HG03196 (cell line): ENCODE measurements around the gene ADPRM.
"Not testable (repeated sequence)": the region's sequence is repeated elsewhere in the genome, so short reads cannot be mapped to it uniquely, and the experiment has no call there.

Experiments
- ATAC-seq: cut with Tn5 transposase; IDR thresholded peaks from one replicate; pipeline ENCODE4 v1.9.1; 2021; ENCODE audit not compliant: unreplicated experiment

The ADPRM gene

GRCh38 chr17:10699856-10700255, 2.5 kb downstream of the ADPRM start:
- ATAC-seq, result no peak

DNA sequence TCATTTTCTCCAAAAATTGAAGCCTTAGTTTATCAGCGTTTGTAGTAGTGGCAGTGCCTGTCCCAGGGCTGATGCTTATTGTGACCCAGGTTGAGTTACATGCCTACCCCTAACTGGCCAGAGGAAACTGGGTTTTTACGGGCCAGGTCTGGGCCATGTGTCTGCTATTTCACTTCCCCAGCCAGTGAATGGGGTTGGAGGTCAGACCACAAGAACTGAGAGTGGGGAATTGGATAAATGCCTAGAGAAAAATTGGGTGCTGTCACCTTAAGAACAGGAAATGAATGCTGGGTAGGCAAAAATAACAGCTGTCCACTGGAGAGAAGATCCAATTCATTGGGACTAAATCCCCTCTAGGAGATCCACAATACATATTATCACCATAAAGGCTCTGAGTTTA, 5.2 kb downstream of the ADPRM start:
- ATAC-seq, result no peak

DNA sequence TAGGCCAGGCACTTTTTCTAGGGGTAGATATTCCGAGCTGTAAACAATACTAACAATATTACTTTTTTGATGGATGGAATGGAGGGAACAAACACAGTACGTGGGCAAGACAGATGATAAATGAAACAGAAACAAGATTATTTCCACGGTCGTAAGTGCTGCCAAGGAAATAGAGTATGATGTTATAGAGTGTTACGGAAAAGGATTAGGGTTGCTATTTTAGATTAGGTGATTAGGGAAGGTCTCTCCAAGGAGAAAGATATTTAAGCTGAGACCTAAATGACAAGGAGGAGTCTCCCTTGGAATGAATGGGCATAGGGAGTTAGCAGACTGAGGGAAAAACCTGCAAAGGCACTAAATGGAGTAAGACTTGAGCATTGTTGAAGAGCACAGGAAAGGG, 8.3 kb downstream of the ADPRM start:
- ATAC-seq, result no peak

- no peak for ATAC-seq
Observed at GRCh38 chr17:10713318-10713717, 15.9 kb downstream of the ADPRM start.

DNA sequence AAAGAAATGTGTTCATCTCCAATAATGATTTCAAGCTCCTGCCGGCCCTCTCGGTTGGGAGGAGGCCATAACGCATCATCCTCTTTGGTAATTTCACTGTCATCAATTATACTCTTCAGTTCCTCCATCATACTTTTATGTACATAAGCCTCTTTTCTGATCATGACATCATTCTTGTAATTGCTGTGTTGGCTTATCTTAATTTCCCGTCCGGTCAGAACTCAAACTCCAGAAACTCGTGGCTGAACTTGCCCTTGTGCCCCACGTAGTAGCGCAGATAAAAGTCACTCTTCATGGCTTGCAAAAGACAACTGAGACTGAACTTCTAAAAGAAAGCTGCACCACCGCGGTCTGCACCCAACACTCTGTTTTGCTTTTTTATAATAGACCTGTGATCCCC, 18.8 kb downstream of the ADPRM start:
- no peak for ATAC-seq

- ATAC-seq, result no peak
Observed at GRCh38 chr17:10718547-10718946, 21.2 kb downstream of the ADPRM start.

DNA sequence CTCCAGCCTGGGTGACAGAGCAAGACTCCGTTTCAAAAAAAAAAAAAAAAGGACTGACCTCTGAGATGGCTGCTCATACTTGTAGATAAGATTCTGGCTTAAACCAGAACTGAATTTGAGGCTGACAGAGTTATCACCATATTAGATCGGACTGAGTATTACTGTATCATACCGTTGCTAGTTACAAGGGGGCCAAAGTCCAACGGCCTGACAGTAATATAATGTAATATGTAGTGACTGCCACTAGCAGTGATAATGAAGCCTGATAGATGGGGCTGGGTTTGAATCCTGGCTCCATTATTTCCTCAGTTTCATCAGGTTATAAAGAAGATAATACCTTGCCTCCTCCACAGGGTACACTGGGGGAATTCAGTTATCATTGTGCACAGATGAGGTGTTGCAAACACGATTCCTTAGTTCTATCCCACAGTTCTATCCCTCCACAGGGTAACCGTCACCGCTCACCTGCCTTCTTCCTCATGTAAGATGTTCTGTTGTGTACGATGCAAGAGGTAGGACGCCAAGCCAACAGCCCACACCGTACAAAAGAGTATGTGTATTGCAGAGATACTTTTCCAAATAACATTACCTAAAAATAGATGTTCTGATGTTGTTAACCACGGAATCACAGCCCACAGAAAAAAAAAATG, 27.3 kb downstream of the ADPRM start:
- ATAC-seq, result no peak

DNA sequence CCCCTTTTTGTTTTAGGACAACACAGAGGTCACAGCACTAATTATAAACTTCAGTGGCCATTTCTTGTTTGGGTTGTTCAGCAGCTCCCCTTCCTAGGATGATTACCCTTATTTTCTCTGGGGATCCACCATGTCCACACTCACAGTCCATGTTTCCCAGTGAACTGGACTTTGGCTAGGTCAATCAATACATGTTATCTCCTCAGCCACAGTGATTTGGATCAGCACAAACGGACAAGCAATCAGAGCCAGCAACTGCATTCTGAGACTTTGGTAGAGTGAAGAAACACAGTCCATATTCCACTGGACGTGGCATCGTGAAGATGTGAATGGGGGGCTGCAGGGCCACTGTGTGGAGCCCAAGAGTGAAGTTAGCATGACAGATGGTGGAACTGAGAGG, 27.9 kb downstream of the ADPRM start:
- ATAC-seq, result no peak

GRCh38 chr17:10726196-10726595, 28.8 kb downstream of the ADPRM start:
- no peak for ATAC-seq

DNA sequence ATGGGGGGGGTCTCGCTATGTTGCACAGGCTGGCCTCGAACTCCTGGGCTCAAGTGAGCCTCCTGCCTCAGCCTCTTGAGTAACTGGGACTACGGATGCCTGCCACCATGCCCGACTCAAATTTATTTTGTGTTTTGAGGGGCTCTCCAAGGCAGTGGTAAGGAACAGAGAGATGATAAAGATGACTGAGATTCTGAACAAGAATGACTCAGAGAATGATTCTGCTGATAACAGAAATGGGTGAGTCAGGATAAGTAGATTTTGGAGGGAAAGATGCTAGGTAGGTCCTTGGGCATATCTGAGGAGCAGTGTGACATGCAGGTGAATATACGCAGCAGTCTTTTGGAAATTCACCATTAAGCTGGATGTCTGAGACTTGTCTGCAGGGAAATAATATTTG, 29.8 kb downstream of the ADPRM start:
- ATAC-seq, result no peak

DNA sequence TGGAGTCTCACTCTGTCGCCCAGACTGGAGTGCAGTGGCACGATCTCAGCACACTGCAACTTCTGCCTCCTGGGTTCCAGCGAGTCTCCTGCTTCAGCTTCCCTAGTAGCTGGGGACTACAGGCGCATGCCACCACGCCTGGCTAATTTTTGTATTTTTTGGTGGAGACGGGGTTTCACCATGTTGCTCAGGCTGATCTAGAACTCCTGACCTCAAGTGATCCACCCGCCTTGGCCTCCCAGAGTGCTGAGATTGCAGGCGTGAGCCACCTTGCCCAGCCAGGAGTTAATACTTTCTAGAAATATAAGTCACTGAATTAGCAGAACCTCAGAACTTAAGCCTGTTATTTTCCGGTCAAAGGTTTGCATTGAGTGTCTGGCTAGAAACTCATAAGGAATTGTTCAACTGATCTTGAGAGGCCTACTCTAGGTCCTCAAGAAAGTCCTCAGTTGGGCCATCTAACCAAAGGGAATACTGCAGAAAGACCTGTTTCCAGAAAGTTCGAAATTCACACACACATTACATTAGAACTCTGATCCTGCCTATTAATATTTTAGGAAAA, 31.0 kb downstream of the ADPRM start:
- ATAC-seq, result no peak

GRCh38 chr17:10729334-10730193, 32.2 kb downstream of the ADPRM start, which contains the start of gene TMEM220:
TSS of gene TMEM220 (minus strand) at chr17:10730023. CDS start at chr17:10729851, 172 bp downstream.
- ATAC-seq, result peak; percentile 57

GRCh38 chr17:10730247-10730646, 32.9 kb downstream of the ADPRM start:
- ATAC-seq, result not testable (repeated sequence)

DNA sequence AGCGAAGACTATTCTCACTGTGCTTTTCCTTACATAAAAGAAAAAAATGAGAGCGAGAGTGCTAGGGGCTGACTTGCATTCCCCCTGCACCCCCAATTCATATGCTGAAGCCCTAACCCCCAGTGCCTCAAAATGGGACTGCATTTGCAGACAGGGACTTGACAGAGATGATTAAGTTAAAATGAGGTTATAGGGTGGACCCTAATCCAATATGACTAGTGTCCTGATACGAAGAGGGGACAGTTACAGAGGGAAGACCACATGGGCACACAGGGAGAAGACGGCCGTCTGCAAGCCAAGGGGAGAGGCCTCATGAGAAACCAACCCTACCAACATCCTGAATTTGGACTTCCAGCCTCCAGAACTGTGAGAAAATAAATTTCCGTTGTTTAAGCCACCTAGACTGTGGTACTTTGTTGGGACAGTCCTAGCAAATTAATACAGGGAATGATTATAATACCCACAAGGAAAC, 34.0 kb downstream of the ADPRM start:
- ATAC-seq, result no peak

GRCh38 chr17:10732121-10732520, 34.7 kb downstream of the ADPRM start:
- not testable (repeated sequence) for ATAC-seq

GRCh38 chr17:10733666-10734065, 36.3 kb downstream of the ADPRM start:
- no peak for ATAC-seq

DNA sequence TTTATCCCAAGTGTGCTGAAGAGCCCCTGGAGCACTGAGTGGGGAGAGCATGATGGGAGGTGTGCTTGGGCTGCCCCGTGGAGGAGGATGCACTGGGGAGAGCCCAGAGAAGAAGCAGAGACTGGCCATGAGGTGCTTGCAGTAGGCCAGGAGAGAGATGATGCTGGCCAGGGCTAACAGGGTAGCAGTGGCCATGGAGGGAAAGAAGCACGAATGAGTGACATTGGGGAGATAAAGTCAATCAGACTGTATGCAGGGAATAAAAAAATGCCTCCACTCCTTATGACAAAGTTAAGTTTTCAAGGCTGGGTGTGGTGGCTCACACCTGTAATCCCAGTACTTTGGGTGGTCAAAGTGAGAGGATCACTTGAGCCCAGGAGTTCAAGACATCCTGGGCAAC, 37.9 kb downstream of the ADPRM start:
- ATAC-seq, result no peak

- no peak for ATAC-seq
Observed at GRCh38 chr17:10735821-10736220, 38.4 kb downstream of the ADPRM start.

- no peak for ATAC-seq
Observed at GRCh38 chr17:10737168-10737622, 39.8 kb downstream of the ADPRM start.

- no peak for ATAC-seq
Observed at GRCh38 chr17:10737736-10738135, 40.3 kb downstream of the ADPRM start.

GRCh38 chr17:10738521-10739258, 41.3 kb downstream of the ADPRM start:
- ATAC-seq, result no peak
